Measurements from ENCODE around the gene NOL8.

DNA sequence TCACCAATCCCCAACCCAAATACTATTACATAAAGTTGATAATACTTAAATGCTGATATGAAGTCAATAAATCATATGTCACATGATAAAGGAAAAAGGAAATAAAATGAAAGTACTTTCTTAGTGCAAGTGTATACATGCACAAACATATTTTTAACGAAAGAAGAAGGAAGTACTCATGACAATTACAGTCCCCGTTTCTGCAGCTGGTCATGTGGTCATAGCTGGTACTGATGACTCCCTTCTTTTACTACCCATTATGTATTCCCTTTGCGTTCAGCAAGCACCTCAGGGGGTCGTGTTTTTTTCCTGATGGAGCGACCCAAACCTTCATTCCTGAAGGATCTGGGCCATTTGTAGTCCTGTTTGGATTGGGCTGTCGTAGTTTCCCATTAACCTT is 27.9 kb upstream of the NOL8 start:
- TF ChIP-seq, protein P1, sequence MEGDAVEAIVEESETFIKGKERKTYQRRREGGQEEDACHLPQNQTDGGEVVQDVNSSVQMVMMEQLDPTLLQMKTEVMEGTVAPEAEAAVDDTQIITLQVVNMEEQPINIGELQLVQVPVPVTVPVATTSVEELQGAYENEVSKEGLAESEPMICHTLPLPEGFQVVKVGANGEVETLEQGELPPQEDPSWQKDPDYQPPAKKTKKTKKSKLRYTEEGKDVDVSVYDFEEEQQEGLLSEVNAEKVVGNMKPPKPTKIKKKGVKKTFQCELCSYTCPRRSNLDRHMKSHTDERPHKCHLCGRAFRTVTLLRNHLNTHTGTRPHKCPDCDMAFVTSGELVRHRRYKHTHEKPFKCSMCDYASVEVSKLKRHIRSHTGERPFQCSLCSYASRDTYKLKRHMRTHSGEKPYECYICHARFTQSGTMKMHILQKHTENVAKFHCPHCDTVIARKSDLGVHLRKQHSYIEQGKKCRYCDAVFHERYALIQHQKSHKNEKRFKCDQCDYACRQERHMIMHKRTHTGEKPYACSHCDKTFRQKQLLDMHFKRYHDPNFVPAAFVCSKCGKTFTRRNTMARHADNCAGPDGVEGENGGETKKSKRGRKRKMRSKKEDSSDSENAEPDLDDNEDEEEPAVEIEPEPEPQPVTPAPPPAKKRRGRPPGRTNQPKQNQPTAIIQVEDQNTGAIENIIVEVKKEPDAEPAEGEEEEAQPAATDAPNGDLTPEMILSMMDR (IDR thresholded peaks at IDR 0.05), result no peak
- no peak for TF ChIP-seq POLR2AphosphoS5 (IDR thresholded peaks at IDR 0.05; ENCODE audit: insufficient read depth in 1 of 2, low read depth in 1 of 2)
- TF ChIP-seq POLR2A (IDR thresholded peaks at IDR 0.05), result no peak
